ENCODE measurements around the gene CLIC3. TPM values are rescaled to one million over a fixed set of nuclear protein-coding genes. Genes with fewer than 3 reads are reported as not detected.

The CLIC3 gene
- total RNA-seq, 1 experiment from 2014 or later = 4.3 TPM

DNA sequence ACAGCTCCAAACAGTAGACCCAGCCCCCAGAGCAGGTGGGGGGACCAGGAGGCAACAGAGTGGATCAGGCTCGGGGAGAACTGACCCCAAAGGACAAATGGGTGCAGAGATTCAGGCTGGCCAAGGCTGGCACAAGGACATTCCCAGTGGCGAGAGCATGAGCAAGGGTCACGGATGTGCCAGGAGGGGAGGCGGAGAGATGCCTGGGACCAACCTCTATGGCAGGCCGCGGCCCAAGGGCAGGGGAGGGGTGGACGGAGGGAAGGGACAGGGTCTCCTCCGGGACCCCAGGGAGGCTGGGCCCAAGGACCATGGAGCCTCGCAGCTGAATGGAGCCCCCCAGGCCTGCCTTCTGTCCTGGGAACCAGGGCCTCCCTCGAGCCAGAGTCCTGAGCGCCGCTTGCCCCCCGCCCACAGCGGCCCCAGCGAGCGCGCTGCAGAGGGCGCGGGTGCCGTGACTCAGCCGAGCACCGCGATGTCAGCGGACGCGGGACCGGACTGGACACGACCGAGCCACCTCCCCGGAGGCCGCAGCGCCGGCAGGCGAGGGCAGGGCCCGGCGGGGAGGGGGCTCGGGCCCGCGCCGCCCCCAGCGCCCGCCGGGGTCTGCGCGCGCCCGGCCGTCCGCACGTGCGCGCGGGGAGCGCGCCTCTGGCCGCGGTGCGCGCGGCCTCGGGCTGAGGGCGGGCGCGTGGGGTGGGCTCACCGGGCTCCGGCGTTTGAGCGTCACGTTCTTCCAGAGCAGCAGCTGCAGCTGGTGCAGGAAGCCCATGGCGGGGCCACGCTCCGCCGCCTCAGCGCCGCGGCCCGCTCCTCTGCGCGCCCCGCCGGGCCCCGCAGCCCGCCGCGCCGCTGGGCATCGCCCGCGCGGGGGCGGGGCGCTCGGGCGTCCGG lies 31.2 kb upstream of the CLIC3 start, which contains the start of gene ABCA2:
Gene ABCA2, minus strand, starts transcription at position 869 of the 894 bp plus-strand sequence. Its CDS starts 97 bp downstream, at position 772.
- Histone ChIP-seq H4K20me1 (ENCODE audit: low read length) (no peaks in the 10 kb centered on the region), H3K9me3 (ENCODE audit: low read length) (no peaks in the 10 kb centered on the region), H3K4me3 (ENCODE audit: low read length) (peak within 1 kb of the TSS; percentile 68), H3K27ac (ENCODE audit: low read length) (no peak within 1 kb of the TSS), H3F3A (ENCODE audit: low read length, unreplicated experiment) (no peaks in the 10 kb centered on the region), H3K4me2 (ENCODE audit: low read length) (peak within 1 kb of the TSS; percentile 97), H3K9me2 (replicated peaks; ENCODE audit: low read length) (no peaks in the 10 kb centered on the region), H3K27me3 (ENCODE audit: low read length) (no peaks in the 10 kb centered on the region), H3K79me2 (ENCODE audit: low read length) (peaks cover 12% of the 10 kb centered on the region; the same call in 1 of the 2 replicates), H3K9ac (ENCODE audit: low read length) (0 out of 2 replicates have a peak within 1 kb of the TSS, but pooled peaks have one; percentile 25), H2AFZ (ENCODE audit: low read length) (peak within 1 kb of the TSS; percentile 95), H3K4me1 (ENCODE audit: insufficient read depth, low read length) (peaks cover 13% of the 10 kb centered on the region; the same call in 1 of the 2 replicates), H3K36me3 (ENCODE audit: low read depth, low read length) (no peaks in the 10 kb centered on the region)
- ChIA-PET CTCF (no interaction called here), POLR2A (ENCODE audit: unreplicated experiment) (no interaction called here)
- TF ChIP-seq, protein P1, sequence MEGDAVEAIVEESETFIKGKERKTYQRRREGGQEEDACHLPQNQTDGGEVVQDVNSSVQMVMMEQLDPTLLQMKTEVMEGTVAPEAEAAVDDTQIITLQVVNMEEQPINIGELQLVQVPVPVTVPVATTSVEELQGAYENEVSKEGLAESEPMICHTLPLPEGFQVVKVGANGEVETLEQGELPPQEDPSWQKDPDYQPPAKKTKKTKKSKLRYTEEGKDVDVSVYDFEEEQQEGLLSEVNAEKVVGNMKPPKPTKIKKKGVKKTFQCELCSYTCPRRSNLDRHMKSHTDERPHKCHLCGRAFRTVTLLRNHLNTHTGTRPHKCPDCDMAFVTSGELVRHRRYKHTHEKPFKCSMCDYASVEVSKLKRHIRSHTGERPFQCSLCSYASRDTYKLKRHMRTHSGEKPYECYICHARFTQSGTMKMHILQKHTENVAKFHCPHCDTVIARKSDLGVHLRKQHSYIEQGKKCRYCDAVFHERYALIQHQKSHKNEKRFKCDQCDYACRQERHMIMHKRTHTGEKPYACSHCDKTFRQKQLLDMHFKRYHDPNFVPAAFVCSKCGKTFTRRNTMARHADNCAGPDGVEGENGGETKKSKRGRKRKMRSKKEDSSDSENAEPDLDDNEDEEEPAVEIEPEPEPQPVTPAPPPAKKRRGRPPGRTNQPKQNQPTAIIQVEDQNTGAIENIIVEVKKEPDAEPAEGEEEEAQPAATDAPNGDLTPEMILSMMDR (conservative IDR thresholded peaks at IDR 0.05; ENCODE audit: low read depth, low read length) = no peak
- no peak for TF ChIP-seq EZH2phosphoT487 (IDR thresholded peaks at IDR 0.05; ENCODE audit: borderline replicate concordance, low read length)
- BruUV-seq (replicated peaks) = no TSS peak
- DNase-seq = peak; percentile 23
- intact Hi-C loops (cut with micrococcal nuclease) = loop anchor here (5.0 kb wide), 1 partner anchor 125 kb away; no protein-coding TSS in a partner anchor
- ATAC-seq = peak; percentile 27

- BruUV-seq (replicated peaks) = no TSS peak
- Histone ChIP-seq H3K27me3 (ENCODE audit: low read length) (no peaks in the 10 kb centered on the region), H3K4me2 (ENCODE audit: low read length) (peak overlapping the region; percentile 80), H3K4me1 (ENCODE audit: insufficient read depth, low read length) (peaks cover 17% of the 10 kb centered on the region; the same call in 1 of the 2 replicates), H3K9ac (ENCODE audit: low read length) (no peak overlapping the region), H3K79me2 (ENCODE audit: low read length) (peaks cover 12% of the 10 kb centered on the region; the same call in 1 of the 2 replicates), H3K27ac (ENCODE audit: low read length) (no peak overlapping the region), H3F3A (ENCODE audit: low read length, unreplicated experiment) (no peaks in the 10 kb centered on the region), H3K36me3 (ENCODE audit: low read depth, low read length) (no peaks in the 10 kb centered on the region), H3K9me2 (replicated peaks; ENCODE audit: low read length) (no peaks in the 10 kb centered on the region), H2AFZ (ENCODE audit: low read length) (no peak overlapping the region), H4K20me1 (ENCODE audit: low read length) (no peaks in the 10 kb centered on the region), H3K9me3 (ENCODE audit: low read length) (no peaks in the 10 kb centered on the region), H3K4me3 (ENCODE audit: low read length) (peak overlapping the region; percentile 65)
- CTCF ChIA-PET = no interaction called here
- DNase-seq (no peak), ATAC-seq (no peak)
- intact Hi-C loops (cut with micrococcal nuclease) = loop anchor here (5.0 kb wide), 1 partner anchor 125 kb away; no protein-coding TSS in a partner anchor
- POLR2A ChIA-PET (ENCODE audit: unreplicated experiment) = no interaction called here
- TF ChIP-seq, protein P1 (conservative IDR thresholded peaks at IDR 0.05; ENCODE audit: low read depth, low read length) = no peak
- TF ChIP-seq EZH2 (IDR thresholded peaks at IDR 0.05; ENCODE audit: low read length, unreplicated experiment) (no peak), EZH2phosphoT487 (IDR thresholded peaks at IDR 0.05; ENCODE audit: borderline replicate concordance, low read length) (no peak)
These were observed 30.5 kb upstream of the CLIC3 start for GRCh38 chr9:137026828-137027227.

All from PC-3 (cell line).